Testis (tissue), 2 donors: ENCODE results near the gene IGSF22.

Source experiments
- POLR2A ChIP-seq: fragments of 450-650 bp; IDR thresholded peaks from one replicate; pipeline ENCODE4 v1.6.1; 2017; ENCODE audit warnings: antibody characterized with exemption, mild to moderate bottlenecking, moderate library complexity
- TF ChIP-seq, protein P1 (sequence below), 3 experiments: fragments of 450-650 bp in 2 of 3; fragments of 200-600 bp in 1 of 3; sonication (generic) in 1 of 3; IDR thresholded peaks; one replicate each; pipeline ENCODE4 v1.5.1; 2016 to 2019; ENCODE audit warnings: antibody characterized with exemption in 3 of 3, mild to moderate bottlenecking in 2 of 3, moderate library complexity in 1 of 3

DNA sequence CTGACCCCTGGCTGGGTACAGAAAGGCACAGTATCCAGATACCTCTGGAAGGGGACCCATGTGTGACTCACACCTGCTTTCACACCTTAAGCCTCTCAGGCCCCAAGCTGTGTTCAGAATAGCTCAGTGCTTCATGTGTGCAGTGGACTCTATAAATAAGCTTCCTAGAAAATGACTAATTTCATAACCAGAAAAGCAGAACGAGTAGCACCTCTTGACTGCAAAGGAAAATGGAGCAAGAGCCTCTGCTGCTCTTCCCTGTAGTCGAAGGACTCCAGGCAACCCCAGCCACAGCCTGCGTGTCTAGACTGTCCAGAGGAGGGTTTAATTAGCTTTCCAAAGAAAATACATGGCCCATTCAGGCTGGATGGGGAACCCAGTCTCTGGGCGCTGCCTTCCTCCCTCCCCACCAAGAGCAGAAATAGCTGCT is 42.5 kb upstream of the IGSF22 start:
- TF ChIP-seq POLR2A: no peak
- TF ChIP-seq, protein P1, sequence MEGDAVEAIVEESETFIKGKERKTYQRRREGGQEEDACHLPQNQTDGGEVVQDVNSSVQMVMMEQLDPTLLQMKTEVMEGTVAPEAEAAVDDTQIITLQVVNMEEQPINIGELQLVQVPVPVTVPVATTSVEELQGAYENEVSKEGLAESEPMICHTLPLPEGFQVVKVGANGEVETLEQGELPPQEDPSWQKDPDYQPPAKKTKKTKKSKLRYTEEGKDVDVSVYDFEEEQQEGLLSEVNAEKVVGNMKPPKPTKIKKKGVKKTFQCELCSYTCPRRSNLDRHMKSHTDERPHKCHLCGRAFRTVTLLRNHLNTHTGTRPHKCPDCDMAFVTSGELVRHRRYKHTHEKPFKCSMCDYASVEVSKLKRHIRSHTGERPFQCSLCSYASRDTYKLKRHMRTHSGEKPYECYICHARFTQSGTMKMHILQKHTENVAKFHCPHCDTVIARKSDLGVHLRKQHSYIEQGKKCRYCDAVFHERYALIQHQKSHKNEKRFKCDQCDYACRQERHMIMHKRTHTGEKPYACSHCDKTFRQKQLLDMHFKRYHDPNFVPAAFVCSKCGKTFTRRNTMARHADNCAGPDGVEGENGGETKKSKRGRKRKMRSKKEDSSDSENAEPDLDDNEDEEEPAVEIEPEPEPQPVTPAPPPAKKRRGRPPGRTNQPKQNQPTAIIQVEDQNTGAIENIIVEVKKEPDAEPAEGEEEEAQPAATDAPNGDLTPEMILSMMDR (IDR thresholded peaks at IDR 0.05): no peak
